GM19035 (cell line): ENCODE measurements around the gene MAPK1.
"Not testable (repeated sequence)": the region's sequence is repeated elsewhere in the genome, so short reads cannot be mapped to it uniquely, and the experiment has no call there.

Source experiments
- ATAC-seq: cut with Tn5 transposase; IDR thresholded peaks from one replicate; pipeline ENCODE4 v1.9.1; 2021; ENCODE audit not compliant: unreplicated experiment

The MAPK1 gene

DNA sequence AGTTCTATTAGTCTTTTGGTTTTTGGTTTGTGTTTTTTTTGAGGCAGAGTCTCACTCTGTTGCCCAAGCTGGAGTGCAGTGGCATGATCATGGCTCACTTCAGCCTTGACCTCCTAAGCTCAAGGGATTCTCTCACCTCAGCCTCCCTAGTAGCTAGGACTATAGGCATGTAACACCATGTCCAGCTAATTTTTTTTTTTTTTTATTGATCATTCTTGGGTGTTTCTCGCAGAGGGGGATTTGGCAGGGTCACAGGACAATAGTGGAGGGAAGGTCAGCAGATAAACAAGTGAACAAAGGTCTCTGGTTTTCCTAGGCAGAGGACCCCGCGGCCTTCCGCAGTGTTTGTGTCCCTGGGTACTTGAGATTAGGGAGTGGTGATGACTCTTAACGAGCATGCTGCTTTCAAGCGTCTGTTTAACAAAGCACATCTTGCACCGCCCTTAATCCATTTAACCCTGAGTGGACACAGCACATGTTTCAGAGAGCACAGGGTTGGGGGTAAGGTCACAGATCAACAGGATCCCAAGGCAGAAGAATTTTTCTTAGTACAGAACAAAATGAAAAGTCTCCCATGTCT, 15.4 kb upstream of the MAPK1 start:
- not testable (repeated sequence) for ATAC-seq

DNA sequence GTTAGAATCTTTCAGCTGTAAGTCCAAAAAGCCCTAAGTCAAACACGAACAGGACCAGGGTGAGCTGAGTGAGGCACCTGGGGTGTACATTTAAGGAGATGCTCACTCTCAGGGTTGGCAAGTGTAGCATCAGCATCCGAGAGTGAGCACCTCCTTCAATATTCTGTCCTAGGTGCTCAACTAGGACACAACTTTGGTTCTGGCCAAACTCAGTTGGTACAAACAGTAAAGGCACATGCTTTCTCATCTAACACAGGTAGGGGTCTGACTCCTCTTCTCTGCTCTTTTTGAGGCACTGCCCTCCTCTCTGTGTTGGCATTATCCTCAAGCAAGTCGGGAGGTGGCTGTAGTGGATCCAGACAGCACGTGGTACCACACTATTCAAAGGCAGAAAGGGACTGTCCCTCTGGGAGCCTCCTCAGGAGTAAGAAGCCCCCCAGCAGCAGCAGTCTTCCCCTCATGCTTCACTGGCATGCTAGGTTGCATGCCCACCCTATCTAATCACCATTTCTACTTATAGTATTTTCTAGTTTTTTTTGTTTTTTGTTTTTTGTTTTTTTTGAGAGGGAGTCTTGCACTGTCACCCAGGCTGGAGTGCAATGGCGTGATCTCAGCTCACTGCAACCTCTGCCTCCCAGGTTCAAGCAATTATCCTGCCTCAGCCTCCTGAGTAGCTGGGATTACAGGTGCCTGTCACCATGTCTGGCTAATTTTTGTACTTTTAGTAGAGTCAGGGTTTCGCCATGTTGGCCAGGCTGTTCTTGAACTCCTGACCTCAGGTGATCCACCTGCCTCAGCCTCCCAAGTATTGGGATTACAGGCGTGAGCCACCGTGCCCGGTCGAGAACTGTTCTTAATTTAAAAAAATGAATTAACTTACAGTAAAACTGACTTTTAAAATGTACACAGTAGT, 14.7 kb upstream of the MAPK1 start:
- no peak for ATAC-seq

DNA sequence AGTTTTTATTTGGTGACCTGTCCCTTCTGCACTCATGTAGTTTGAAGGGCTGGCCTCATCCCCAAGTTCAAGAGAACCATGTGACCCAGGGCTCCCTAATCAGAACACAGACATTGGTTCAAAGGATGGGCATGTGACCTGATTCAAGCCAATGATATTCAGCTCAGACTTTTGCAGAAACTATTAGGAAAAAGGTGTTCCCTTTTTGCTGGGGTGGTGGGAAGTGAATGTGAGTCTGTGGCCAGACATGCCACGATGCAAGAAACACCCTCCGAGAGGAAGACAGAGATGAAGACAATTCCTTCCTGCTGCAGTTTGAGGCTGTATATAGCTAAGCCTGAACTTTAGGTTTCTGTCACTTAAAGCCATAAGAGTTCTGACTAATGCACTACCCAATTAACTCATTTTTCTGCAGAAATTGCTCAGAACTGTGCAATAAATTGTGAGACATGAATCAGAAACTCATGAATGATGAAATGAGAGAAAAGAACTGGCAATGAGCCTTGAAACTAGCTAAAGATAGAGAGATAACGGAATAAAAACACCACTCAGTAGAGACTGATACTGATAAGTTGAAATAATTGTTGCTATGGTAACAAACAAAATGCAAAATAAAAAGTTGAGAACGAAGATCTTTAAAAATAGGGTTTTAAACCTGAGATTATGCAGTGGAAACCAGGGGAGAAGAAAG, 9.2 kb upstream of the MAPK1 start:
- ATAC-seq, result no peak

DNA sequence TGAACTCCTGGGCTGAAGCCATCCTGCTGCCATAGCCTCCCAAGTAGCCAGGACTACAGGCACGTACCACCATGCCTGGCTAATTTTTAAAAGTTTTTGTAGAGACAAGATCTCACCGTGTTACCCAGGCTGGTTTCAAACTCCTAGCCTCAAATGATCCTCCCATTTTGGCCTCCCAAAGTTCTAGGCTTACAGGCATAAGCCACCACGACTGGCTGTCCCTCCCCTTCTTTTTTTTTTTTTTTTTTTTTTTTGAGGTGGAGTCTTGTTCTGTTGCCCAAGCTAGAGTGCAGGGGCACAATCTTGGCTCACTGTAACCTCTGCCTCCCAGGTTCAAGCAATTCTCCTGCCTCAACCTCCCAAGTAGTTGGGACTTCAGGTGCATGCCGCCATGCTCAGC, 7.5 kb upstream of the MAPK1 start:
- ATAC-seq, result not testable (repeated sequence)

DNA sequence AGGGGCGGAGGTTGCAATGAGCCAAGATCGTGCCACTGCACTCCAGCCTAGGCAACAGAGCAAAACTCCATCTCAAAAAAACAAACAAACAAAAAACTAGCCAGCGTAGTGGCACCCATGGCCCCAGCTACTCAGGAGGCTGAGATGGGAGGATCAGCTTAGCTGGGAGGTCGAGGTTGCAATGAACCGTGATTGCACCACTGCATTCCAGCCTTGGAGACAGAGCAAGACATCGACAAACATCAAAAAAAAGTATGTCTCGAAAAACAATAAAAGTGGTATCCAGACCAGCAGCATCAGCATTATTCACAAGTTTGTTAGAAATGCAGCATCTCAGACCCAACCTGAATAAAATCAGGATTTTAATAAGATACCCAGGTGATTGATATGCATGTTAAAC, 6.2 kb upstream of the MAPK1 start:
- no peak for ATAC-seq

DNA sequence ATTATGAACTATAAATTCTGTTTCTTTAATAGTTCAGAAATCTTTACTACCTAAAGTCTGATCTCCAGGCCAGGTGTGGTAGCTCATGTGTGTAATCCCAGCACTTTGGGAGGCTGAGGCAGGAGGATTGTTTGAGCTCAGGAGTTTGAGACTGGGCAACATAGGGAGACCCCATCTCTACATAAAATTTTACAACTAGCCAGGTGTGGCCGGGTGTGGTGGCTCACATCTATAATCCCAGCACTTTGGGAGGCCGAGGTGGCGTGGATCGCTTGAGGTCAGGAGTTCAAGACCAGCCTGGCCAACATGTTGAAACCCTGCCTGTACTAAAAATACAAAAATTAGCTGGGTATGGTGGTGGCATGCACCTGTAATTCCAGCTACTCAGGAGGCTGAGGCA, 5.3 kb upstream of the MAPK1 start:
- not testable (repeated sequence) for ATAC-seq

DNA sequence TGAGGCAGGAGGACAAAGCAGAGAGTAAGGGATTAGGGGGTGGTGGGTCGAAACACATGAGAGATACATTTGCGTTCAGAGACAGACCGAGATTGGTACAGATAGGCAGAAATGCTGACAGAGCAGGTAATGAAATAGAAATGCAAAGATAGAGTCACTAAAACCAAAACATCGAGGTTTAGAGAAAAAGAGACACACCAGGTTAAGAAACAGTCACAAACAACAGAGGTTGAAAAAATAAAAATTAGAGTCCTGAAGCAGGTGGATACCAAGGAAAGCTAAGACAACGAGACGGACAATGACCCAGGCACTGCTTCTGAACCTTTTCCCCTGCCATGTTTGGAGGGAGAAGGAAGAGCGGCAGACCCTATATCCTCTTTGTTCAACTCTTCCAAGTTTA, 1.2 kb upstream of the MAPK1 start:
- no peak for ATAC-seq

DNA sequence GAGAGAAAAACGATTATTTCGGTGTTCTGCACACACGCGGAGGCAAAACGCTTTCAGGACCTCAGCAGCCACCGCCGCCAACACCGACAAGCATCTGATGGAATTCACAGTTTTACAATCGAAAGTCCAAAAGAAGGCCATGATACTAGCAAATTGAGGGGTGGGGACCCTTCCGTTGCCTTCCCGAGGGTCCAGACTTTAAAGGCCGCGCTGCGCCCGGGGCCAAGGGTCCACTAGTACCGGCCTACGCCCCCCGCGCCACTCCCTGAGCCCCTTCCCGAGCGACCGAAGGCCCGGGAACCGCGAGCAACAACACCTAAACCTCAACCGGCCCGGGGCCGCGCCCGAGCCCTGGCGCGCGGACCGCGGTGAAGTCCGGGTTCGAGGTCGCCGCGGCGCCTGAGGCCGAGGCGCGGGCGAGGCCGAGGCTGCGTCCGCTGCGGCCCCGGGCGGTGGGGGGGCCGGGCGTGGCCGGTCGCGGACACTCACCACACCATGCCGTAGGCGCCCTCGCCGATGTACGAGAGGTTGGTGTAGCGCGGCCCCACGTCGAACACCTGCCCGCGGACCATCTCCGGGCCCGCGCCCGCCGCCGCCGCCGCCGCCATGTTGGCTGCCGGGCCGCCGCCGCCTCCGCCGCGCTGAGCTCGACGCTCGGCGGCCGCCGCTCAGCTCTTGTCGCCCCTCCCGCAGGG, 465 bp downstream of the MAPK1 start:
- peak; percentile 22 for ATAC-seq

DNA sequence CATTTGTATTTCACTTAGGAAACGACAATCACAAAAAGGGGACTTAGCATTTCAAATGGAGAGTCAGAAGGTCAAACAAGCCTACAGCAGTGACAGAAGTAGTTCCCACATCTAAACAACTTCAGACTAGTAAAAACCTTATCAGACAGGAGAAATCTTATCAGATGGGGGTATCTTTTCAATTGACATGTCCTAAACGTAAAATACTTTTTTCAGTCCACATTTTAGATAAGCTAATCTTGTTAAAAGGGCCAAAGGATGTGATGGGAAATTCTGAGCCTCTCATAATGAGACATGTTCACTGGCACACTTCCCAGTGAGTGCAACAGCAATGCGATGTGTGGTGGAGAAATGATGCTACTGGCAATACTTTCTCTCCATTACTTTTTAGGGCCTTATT, 2.4 kb downstream of the MAPK1 start:
- no peak for ATAC-seq

DNA sequence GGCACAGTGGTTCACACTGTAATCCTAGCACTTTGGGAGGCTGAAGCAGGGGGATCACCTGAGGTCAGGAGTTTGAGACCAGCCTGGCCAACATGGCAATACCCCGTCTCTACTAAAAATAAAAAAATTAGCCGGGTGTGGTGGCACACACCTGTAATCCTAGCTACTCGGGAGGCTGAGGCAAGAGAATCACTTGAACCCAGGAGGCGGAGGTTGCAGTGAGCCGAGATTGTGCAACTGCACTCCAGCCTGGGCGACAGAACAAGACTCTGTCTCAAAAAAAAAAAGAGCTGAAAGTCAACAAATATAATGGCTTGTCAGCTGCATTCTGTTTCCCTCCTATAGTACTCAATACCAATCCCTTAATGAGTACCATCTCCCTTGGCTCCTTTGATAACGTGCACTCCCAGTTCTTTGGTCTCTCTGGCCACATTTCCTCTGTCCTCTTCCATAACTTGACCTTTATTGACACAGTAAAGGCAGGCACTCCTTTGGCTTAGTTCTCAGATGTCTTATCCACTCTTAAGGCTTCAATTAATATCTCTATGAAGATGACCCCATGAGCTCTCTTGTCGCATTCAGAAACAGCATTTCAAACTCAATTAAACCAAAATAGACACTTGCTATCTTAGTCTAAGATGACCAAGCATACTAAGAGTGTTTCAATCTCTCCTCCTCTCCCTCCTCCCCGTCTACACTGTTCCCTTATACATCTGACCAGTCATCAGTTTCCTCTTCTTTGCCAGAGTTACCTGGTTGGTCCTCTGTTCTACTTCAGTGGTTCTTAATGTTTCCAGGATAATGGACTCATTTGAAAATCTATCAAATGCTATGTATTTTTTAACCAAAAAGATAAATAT, 4.8 kb downstream of the MAPK1 start:
- ATAC-seq, result no peak

DNA sequence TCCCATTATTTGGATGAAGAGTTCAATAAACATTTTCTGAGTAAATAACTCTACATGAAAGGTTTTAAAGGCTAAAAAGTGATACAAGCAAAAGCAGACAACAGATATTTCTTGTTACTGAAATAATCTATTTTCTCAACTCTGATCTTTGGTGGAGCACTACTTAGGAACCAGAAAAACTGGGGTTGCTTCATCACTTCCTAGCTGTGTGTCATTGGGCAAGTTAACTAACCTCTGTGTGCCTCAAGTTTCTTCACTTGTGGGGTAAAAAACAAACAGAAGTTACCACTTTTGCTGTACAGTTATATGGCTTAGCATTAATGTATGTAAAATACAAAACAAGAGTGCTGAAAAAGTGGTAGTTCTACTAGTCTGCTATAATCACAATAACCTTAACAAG, 5.6 kb downstream of the MAPK1 start:
- no peak for ATAC-seq

DNA sequence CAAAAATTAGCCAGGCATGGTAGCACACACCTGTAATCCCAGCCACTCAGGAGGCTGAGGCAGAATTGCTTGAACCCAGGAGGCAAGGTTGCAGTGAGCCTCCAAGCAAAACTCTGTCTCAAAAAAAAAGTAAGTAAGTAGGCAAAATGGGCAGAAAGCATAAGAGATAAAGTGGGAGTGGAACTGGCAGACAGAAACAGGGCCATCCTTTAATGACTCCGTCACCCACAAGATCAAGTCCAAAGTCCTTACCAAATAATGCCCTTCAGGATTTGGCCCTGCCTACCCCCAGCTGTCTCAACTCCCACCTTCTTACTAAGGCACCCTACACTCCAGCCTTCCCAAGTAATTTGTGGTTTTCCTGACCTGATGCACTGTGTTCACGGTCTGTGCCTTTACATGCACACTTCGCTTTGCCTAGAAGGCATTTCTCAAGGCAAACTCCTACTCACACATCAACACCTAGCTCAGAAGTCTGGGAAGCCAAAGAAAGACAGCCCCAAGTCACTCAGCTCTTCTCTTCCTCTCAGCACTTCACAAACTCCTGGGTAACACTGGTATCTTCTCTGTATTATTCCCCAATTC, 6.1 kb downstream of the MAPK1 start:
- ATAC-seq, result no peak

DNA sequence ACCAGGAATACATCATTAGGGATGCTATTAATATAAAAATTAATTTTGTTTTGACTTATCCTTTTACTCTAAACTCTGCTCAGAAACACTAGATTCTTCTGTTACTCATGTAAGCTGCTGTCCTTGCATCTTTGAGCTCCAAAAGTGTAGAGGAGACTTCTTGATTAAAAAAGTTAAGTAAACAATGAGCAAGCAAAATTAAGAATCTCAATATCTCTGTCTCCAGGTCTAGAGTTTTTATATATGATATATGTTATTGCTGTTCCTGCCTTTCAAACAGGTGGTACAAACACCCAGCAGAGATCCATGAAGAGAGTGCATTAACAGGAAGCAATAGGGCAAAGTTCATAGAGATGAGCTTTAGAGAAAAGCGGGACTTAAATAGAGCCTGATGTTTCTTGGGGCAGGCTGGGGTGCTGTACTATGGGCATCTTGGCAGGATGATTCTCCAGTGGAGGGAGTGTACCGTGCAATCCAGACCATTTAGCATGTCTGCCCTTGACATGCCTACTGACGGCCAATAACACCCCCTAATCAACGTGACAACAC, 6.9 kb downstream of the MAPK1 start:
- ATAC-seq, result no peak

DNA sequence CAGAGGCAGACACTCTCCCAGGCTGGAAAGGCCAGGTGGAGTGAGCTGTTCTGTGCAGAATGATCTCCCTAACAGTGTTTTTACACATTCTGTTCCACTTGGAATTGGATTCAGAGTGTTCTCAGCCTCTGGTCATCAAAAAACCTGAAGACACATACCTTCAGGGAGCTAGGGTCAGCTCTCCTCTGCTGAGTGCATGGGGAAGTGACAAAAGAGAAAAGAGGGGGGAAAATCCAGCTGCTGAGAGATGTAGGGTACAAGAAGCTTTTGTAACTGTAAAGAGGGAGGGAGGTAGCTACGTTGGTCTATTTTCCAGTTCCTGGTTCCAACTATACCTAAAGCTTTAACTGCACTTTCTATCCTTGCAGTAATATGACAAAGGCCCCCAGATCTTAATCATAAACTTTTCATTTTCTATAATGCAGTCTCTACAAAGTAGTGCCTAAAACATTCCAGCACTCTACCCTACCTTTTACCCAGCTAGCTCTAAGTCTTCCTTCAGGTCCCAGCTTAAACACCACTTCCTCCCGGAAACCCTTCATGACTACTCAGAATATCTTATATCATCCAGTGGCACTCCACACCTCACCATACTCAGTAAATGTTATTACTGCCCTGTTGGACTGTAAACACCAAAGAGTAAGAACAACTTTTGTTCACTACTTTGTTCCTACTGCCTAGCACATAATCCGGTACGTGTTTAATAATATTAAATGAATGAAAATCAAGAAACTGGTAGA, 9.2 kb downstream of the MAPK1 start:
- ATAC-seq, result no peak

DNA sequence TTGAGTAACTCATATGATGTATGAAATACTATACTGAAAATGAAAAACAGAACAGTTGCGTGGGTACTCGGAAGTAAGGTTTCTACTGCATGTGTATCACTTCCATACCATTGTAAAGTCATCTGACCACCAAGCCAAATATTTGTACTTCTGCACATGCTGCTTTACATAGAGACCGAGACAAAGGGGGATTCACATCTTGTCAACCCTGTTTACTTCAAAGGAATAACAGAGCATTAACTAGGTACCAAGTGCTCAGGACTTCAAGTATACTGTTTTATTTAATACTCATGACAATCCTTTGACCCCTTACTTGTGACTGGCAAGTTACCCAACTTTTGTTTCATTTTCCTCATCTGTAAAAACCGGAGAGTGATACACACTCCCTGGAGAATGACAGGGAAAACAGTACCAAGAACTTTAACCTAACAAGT, 9.9 kb downstream of the MAPK1 start:
- ATAC-seq, result no peak

DNA sequence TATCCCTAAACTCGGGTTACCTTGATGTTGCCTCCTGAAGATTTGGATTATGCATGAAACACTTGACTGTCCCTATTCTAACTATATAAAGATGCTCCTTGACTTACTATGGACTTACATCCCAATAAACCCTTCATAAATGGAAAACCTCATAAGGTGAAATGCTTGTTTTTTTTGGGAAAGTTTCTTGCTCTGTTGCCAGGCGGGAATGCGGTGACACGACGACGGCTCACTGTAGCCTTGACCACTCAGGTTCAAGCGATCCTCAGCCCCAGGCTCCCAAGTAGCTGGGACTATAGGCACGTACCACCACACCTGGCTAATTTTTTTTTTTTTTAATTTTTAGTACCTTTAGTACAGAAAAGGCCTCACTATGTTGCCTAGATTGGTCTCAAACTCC, 10.6 kb downstream of the MAPK1 start:
- no peak for ATAC-seq

DNA sequence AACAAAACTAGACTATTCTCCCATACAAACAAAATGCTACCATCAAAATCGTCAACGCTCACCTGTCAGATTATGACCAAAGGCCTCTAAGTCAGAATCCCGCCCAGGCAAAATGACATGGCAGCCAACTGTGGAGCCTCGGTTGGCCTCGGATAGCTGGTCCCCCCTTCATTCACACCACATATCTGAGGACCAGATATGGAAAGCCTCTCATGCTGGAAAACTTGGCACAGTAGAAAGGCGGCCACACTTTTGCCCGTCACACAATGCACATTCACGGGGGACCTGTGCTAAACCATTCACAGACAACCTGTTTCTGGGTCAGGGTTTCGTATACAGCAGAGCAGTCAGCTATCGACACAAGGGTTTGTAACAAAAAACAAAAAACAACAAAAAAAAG, 11.2 kb downstream of the MAPK1 start:
- ATAC-seq, result no peak

DNA sequence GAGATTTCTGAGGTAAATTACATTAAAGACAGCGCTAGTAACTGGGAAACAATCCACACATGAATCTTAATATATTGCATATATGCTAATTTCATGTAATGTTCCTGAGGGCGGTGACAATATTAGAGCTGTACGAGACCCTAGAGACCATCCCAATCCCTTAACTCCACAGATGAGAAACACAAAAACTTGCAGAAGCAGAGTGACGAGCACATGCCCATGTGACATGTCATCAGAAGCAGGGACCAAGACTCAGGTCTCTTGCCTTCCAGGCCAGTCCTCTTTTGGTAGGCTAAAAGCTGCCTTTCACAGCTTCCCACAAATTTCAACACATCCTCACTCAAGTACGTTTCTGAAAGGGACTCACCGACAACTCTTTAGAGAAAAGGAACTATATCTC, 11.8 kb downstream of the MAPK1 start:
- no peak for ATAC-seq

DNA sequence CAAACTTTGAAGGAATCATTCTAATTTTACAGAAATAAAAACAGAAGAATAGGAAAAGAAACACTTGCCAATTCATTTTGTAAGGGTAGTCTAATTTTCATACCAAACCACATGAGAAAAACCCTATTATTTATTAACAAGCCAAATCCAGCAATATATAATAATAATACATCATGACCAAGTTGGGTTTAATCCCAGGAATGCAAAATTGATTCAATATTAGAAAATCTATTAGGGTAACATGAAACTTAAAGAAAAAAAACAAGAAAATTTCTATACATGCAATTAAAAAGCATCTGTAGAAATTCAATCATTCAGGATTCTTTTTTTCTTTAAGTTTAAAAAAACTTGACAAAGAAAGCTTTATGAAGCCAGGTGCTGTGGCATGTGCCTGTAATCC, 16.8 kb downstream of the MAPK1 start:
- no peak for ATAC-seq
